OCI-LY1 (cell line): ENCODE data around the gene KRT4.

ENCODE experiments used
- CTCF ChIP-seq: fragments of 200-600 bp; sonication (generic), shearing (Covaris generic); IDR thresholded peaks from 2 replicates; pipeline ENCODE4 v1.5.1; 2017; ENCODE audit warnings: mild to moderate bottlenecking, antibody characterized with exemption, low read length, moderate library complexity, mixed read lengths
- EZH2 ChIP-seq: fragments of 200-600 bp; sonication (generic), shearing (Covaris generic); IDR thresholded peaks from 2 replicates; pipeline ENCODE4 v1.8.0; 2017; ENCODE audit warnings: borderline replicate concordance, mixed run types, mild to moderate bottlenecking, antibody characterized with exemption, low read length, moderate library complexity, mixed read lengths

DNA sequence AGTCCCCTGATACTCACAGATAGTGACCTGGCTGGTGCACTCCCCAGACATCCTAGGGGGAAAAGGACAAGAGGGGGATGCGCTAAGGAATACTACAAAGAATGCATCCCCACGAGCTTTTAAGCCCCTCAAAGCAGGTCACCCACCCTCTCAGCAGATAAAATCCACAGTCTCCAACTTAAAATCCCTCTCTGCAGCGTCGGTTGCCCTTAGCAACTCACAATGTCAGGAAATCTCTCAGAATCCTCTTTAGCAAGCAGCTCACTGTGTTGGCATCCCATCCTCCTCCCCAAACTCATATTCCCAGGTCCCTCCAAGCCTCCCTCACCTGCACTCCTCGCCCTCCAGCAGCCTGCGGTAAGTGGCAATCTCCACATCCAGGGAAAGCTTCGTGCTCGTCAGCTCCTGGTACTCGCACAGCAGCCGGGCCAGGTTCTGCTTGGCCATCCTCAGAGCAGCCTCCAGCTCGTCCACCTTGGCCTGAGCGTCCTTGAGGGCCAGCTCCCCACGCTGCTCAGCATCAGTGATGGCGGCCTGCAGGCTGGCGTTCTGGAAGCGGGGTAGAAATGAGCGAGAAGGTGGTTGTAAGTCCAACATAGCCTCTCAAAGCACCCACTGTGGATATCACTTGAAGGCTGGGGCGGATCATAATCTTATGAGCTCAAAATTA is 25.7 kb upstream of the KRT4 start:
- TF ChIP-seq CTCF, result no peak
- TF ChIP-seq EZH2, result no peak
